ENCODE results near the gene GIMAP8. TPM values are rescaled to one million over a fixed set of nuclear protein-coding genes. Genes with fewer than 3 reads are reported as not detected.
"Not testable (repeated sequence)": the region's sequence is repeated elsewhere in the genome, so short reads cannot be mapped to it uniquely, and the experiment has no call there.

The GIMAP8 gene
- total RNA-seq, 2 experiments from 2014 or later: 7.7 to 9.6 TPM

- intact Hi-C loops (cut with DNase I, micrococcal nuclease): loop anchor here (2.0 to 5.0 kb wide), 3 partner anchors 28 to 1211 kb away; partner anchors contain the start of gene GIMAP5 (in 1 of the 2)
- peak; percentile 41 for DNase-seq
These were observed 2.8 kb downstream of the GIMAP8 start for GRCh38 chr7:150453181-150453580.

GRCh38 chr7:150453892-150454291 is 3.5 kb downstream of the GIMAP8 start:
- Mint-ChIP-seq H3K27ac (peak overlapping the region; percentile 88), H3K36me3 (ENCODE audit: low read depth) (peaks cover 46% of the 10 kb centered on the region), H3K27me3 (no peaks in the 10 kb centered on the region), H3K4me3 (peak overlapping the region; percentile 91), H3K4me1 (peaks cover 52% of the 10 kb centered on the region), H3K9me3 (ENCODE audit: low read depth) (peaks cover 16% of the 10 kb centered on the region)
- no peak for ATAC-seq
- CTCF ChIA-PET: interaction anchor here (0.7 kb wide), 1 partner anchor 13 kb away, joined by 4 read pairs; no protein-coding TSS in a partner anchor
- no peak for DNase-seq
- intact Hi-C loops (cut with DNase I, micrococcal nuclease): loop anchor here (2.0 to 5.0 kb wide), 3 partner anchors 27 to 1212 kb away; partner anchors contain the start of gene GIMAP5 (in 1 of the 2)
- POLR2A ChIA-PET: no interaction called here

More at GRCh38 chr7:150453181-150453580, 2.8 kb downstream of the GIMAP8 start:
- H3K36me3 Mint-ChIP-seq (ENCODE audit: low read depth): peaks cover 43% of the 10 kb centered on the region
- H3K27me3 Mint-ChIP-seq: no peaks in the 10 kb centered on the region
- peaks cover 16% of the 10 kb centered on the region for H3K9me3 Mint-ChIP-seq (ENCODE audit: low read depth)
- ChIA-PET CTCF (interaction anchor here (4.8 kb wide), 1 partner anchor 303 kb away, joined by 69 read pairs; no protein-coding TSS in a partner anchor), POLR2A (no interaction called here)
- peaks cover 59% of the 10 kb centered on the region for H3K4me1 Mint-ChIP-seq
- H3K27ac Mint-ChIP-seq: peak overlapping the region; percentile 88
- H3K4me3 Mint-ChIP-seq: peak overlapping the region; percentile 91
- no peak for ATAC-seq

DNA sequence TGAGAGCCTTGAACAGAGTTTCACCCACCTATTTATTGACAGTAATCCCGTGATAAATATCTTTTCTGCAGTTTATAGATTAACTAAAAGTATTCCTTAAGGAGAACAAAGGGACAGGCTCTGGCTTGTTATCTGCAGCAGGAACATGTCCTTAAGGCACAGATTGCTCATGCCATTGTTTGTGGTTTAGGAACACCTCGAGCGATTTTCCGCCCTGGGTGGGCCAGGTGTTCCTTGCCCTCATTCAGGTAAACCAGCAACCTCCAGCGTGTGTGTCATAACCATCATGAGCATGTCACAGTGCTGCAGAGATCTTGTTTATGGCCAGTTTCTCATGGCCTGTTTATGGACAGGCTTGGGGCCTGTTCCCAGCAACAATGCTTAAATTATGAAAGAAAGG is 6.6 kb downstream of the GIMAP8 start:
- peaks cover 68% of the 10 kb centered on the region for H3K36me3 Mint-ChIP-seq (ENCODE audit: low read depth)
- intact Hi-C loops (cut with DNase I, micrococcal nuclease); H3K4me3 Mint-ChIP-seq; POLR2A ChIA-PET; H3K27me3 Mint-ChIP-seq; ATAC-seq; DNase-seq: not testable (repeated sequence)
- CTCF ChIA-PET: interaction anchor here (1.2 kb wide), 1 partner anchor 29 kb away, joined by 3 read pairs; no protein-coding TSS in a partner anchor
- H3K27ac Mint-ChIP-seq: peak overlapping the region; percentile 5
- H3K9me3 Mint-ChIP-seq (ENCODE audit: low read depth): peaks cover 37% of the 10 kb centered on the region
- H3K4me1 Mint-ChIP-seq: peaks cover 41% of the 10 kb centered on the region

DNA sequence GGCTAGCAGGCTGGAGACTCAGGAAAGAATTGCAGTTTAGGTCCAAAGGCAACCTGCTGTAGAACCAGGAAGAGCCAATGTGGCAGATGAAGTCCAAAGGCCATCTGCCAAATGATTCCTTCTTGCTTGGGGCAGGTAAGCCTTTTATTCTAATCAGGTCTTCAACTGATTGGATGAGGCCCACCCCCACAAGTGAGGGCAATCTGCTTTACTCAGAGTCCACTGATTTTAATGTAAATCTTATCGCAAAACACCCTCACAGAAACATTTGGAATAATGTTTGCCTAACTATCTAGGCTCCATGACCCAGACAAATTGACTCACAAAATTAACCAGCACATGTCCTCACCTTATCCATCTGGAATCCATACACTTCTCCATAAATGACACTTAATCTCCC is 7.8 kb downstream of the GIMAP8 start:
- intact Hi-C loops (cut with DNase I, micrococcal nuclease): no loop called here
- ChIA-PET POLR2A (no interaction called here), CTCF (no interaction called here)
- no peak for ATAC-seq
- no peak for DNase-seq
- Mint-ChIP-seq H3K9me3 (ENCODE audit: low read depth) (peaks cover 46% of the 10 kb centered on the region), H3K27ac (peak overlapping the region; percentile 65), H3K36me3 (ENCODE audit: low read depth) (peaks cover 72% of the 10 kb centered on the region), H3K27me3 (no peaks in the 10 kb centered on the region), H3K4me1 (peaks cover 44% of the 10 kb centered on the region), H3K4me3 (no peak overlapping the region)

DNA sequence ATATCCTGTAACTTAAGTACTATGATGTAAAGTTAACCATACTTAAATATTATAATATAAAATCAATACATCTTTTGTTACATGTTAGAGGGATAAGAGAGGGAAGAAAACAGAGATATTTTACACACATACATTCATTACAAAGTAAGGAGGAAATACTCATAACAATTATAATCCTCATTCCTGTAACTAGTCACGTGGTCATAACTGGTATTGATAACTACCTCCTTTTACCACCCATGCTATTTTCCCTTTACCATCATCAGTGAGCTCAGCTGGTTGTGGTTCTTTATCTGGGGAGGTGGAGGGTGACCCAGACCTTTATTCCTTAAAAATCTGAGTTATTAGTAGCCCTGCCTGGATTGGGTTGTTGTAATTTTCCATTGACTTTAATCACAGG is 8.3 kb downstream of the GIMAP8 start:
- Mint-ChIP-seq H3K27ac (no peak overlapping the region), H3K9me3 (ENCODE audit: low read depth) (peaks cover 50% of the 10 kb centered on the region), H3K36me3 (ENCODE audit: low read depth) (peaks cover 72% of the 10 kb centered on the region), H3K4me1 (peaks cover 44% of the 10 kb centered on the region), H3K27me3 (no peaks in the 10 kb centered on the region), H3K4me3 (no peak overlapping the region)
- ATAC-seq (no peak), DNase-seq (no peak)
- ChIA-PET POLR2A (no interaction called here), CTCF (interaction anchor here (1.6 kb wide), 1 partner anchor 10 kb away, joined by 3 read pairs; no protein-coding TSS in a partner anchor)
- intact Hi-C loops (cut with DNase I, micrococcal nuclease): no loop called here

GRCh38 chr7:150461520-150461919 is 11.1 kb downstream of the GIMAP8 start:
- H3K27ac Mint-ChIP-seq: no peak overlapping the region

DNA sequence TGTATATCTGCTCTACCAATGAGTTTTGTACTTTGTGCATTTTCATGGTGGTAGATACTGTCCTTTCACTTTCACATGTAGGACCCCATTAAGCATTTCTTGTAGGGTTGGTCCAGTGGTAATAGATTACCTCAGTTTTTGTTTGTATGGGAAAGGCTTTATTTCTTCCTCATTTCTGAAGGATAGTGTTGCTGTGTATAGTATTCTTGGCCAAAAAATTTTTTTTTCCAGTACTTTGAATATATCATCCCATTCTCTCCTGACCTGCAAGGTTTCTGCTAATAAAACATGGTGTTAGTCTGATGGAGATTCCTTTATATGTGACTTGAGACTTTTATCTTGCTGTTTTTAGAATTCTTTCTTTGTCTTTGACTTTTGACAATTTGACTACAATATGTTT is 12.0 kb downstream of the GIMAP8 start:
- Mint-ChIP-seq H3K4me1 (peaks cover 52% of the 10 kb centered on the region), H3K36me3 (ENCODE audit: low read depth) (peaks cover 63% of the 10 kb centered on the region), H3K27ac (no peak overlapping the region), H3K9me3 (ENCODE audit: low read depth) (peaks cover 38% of the 10 kb centered on the region), H3K27me3 (no peaks in the 10 kb centered on the region), H3K4me3 (no peak overlapping the region)
- intact Hi-C loops (cut with DNase I, micrococcal nuclease): no loop called here
- ChIA-PET POLR2A (no interaction called here), CTCF (interaction anchor here (1.6 kb wide), 1 partner anchor 9 kb away, joined by 3 read pairs; no protein-coding TSS in a partner anchor)
- DNase-seq (no peak), ATAC-seq (no peak)

More at GRCh38 chr7:150461520-150461919, 11.1 kb downstream of the GIMAP8 start:
- DNase-seq (no peak), ATAC-seq (no peak)
- no peaks in the 10 kb centered on the region for H3K27me3 Mint-ChIP-seq
- peaks cover 38% of the 10 kb centered on the region for H3K9me3 Mint-ChIP-seq (ENCODE audit: low read depth)
- ChIA-PET POLR2A (no interaction called here), CTCF (interaction anchor here (0.6 to 1.6 kb wide), 2 partner anchors 9 to 57 kb away, joined by 3 read pairs; no protein-coding TSS in a partner anchor)
- intact Hi-C loops (cut with DNase I, micrococcal nuclease): no loop called here
- no peak overlapping the region for H3K4me3 Mint-ChIP-seq
- peaks cover 59% of the 10 kb centered on the region for H3K36me3 Mint-ChIP-seq (ENCODE audit: low read depth)
- peaks cover 51% of the 10 kb centered on the region for H3K4me1 Mint-ChIP-seq

DNA sequence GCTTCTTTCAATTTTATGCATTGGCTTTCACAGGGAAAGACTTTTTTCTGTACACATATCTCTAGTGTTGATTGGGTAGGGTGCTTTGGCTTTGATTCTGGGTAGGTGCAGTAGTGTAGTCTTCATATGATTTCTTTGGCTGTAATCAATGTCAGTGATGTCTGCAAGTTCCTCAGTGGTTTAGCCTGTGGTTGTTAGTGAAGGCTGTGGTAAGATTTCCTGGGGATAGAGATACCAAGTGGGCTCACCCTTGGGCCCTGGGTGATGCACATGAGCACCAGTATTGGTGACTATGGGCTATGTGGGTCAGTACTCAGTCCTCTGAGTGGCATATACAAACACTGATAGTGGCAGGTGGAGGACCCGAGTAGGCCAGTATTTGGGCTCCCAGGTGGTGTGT is 13.0 kb downstream of the GIMAP8 start:
- POLR2A ChIA-PET: no interaction called here
- peaks cover 57% of the 10 kb centered on the region for H3K4me1 Mint-ChIP-seq
- ATAC-seq (no peak), DNase-seq (no peak)
- H3K27ac Mint-ChIP-seq: peak overlapping the region; percentile 4
- peaks cover 63% of the 10 kb centered on the region for H3K36me3 Mint-ChIP-seq (ENCODE audit: low read depth)
- intact Hi-C loops (cut with DNase I, micrococcal nuclease): no loop called here
- H3K27me3 Mint-ChIP-seq: no peaks in the 10 kb centered on the region
- CTCF ChIA-PET: interaction anchor here (0.6 kb wide), 1 partner anchor 12 kb away, joined by 3 read pairs; no protein-coding TSS in a partner anchor
- no peak overlapping the region for H3K4me3 Mint-ChIP-seq
- H3K9me3 Mint-ChIP-seq (ENCODE audit: low read depth): peaks cover 34% of the 10 kb centered on the region

- peak overlapping the region; percentile 26 for H3K27ac Mint-ChIP-seq
- peaks cover 69% of the 10 kb centered on the region for H3K4me1 Mint-ChIP-seq
- ATAC-seq (no peak), DNase-seq (no peak)
- H3K27me3 Mint-ChIP-seq: no peaks in the 10 kb centered on the region
- ChIA-PET POLR2A (no interaction called here), CTCF (interaction anchor here (0.8 to 1.4 kb wide), 3 partner anchors 9 to 22 kb away, joined by 3 to 4 read pairs (median 3); no protein-coding TSS in a partner anchor)
- H3K36me3 Mint-ChIP-seq (ENCODE audit: low read depth): peaks cover 65% of the 10 kb centered on the region
- H3K9me3 Mint-ChIP-seq (ENCODE audit: low read depth): peaks cover 28% of the 10 kb centered on the region
- H3K4me3 Mint-ChIP-seq: no peak overlapping the region
- intact Hi-C loops (cut with DNase I, micrococcal nuclease): loop anchor here in 1 of 2 experiments (1.0 kb wide), 1 partner anchor 8 kb away; no protein-coding TSS in a partner anchor
These were observed 14.5 kb downstream of the GIMAP8 start for GRCh38 chr7:150464962-150465361.

GRCh38 chr7:150465414-150465813 is 15.0 kb downstream of the GIMAP8 start:
- H3K27me3 Mint-ChIP-seq: no peaks in the 10 kb centered on the region
- POLR2A ChIA-PET: no interaction called here
- H3K36me3 Mint-ChIP-seq (ENCODE audit: low read depth): peaks cover 62% of the 10 kb centered on the region
- H3K9me3 Mint-ChIP-seq (ENCODE audit: low read depth): peaks cover 24% of the 10 kb centered on the region
- ATAC-seq (no peak), DNase-seq (no peak)
- intact Hi-C loops (cut with DNase I, micrococcal nuclease): loop anchor here in 1 of 2 experiments (1.0 kb wide), 1 partner anchor 8 kb away; no protein-coding TSS in a partner anchor
- H3K27ac Mint-ChIP-seq: peak overlapping the region; percentile 26
- CTCF ChIA-PET: interaction anchor here (0.6 to 1.7 kb wide), 5 partner anchors 9 to 44 kb away, joined by 3 to 6 read pairs (median 3); no protein-coding TSS in a partner anchor
- peaks cover 68% of the 10 kb centered on the region for H3K4me1 Mint-ChIP-seq
- H3K4me3 Mint-ChIP-seq: no peak overlapping the region

DNA sequence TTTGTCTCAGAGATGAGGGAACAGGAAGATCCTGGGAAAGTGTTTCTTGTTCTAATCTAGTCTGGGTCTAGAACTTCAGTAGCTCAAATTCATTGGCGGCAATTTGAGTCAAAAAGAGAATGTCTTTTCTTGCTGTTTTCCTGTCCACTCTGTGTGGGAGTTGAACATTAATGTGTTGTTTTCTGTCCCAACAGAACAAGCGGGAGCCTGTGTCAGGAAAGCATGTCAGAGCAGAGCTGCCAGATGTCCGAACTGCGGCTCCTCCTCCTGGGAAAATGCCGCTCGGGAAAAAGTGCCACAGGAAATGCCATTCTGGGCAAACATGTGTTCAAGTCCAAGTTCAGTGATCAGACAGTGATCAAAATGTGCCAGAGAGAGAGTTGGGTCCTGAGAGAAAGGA is 16.0 kb downstream of the GIMAP8 start:
- Mint-ChIP-seq H3K36me3 (ENCODE audit: low read depth) (peaks cover 58% of the 10 kb centered on the region), H3K9me3 (ENCODE audit: low read depth) (peaks cover 18% of the 10 kb centered on the region), H3K27ac (no peak overlapping the region), H3K27me3 (no peaks in the 10 kb centered on the region), H3K4me1 (peaks cover 69% of the 10 kb centered on the region), H3K4me3 (no peak overlapping the region)
- intact Hi-C loops (cut with DNase I, micrococcal nuclease): no loop called here
- no peak for DNase-seq
- CTCF ChIA-PET: interaction anchor here (0.5 to 1.7 kb wide), 7 partner anchors 9 to 289 kb away, joined by 3 to 6 read pairs (median 4); no protein-coding TSS in a partner anchor
- POLR2A ChIA-PET: no interaction called here
- no peak for ATAC-seq

GRCh38 chr7:150468241-150468640 is 17.8 kb downstream of the GIMAP8 start:
- Mint-ChIP-seq H3K36me3 (ENCODE audit: low read depth) (peaks cover 52% of the 10 kb centered on the region), H3K4me1 (peaks cover 78% of the 10 kb centered on the region), H3K4me3 (no peak overlapping the region), H3K27ac (peak overlapping the region; percentile 82), H3K27me3 (no peaks in the 10 kb centered on the region), H3K9me3 (ENCODE audit: low read depth) (peaks cover 4% of the 10 kb centered on the region)
- intact Hi-C loops (cut with DNase I, micrococcal nuclease): no loop called here
- ChIA-PET CTCF (interaction anchor here (1.0 to 1.7 kb wide), 2 partner anchors 17 to 19 kb away, joined by 3 to 4 read pairs; partner anchors contain the start of gene GIMAP8), POLR2A (interaction anchor here (0.6 kb wide), 1 partner anchor 170 kb away, joined by 3 read pairs; no protein-coding TSS in a partner anchor)
- DNase-seq (no peak), ATAC-seq (peak; percentile 88)
